Measurements from ENCODE around the gene GALNT7. TPM values are rescaled to one million over a fixed set of nuclear protein-coding genes. Genes with fewer than 3 reads are reported as not detected.

GALNT7 gene
- total RNA-seq, 1 experiment from 2014 or later, result 16.8 TPM

GRCh38 chr4:173237152-173237551 is 68.5 kb downstream of the GALNT7 start:
- H3K9me3 ChIP-seq, result 0 out of 2 replicates have a peak, but pooled peaks cover 4% of the 10 kb centered on the region
- no TSS peak for BruUV-seq (replicated peaks)
- H3K4me3 Mint-ChIP-seq (ENCODE audit: unreplicated experiment), result no peak overlapping the region
- TF ChIP-seq CTCF (IDR thresholded peaks at IDR 0.05; ENCODE audit: insufficient read depth in 1 of 2, low read depth in 1 of 2, low read length in 1 of 2, severe bottlenecking in 1 of 2, unreplicated experiment in 1 of 2), result no peak
- H3K27ac Mint-ChIP-seq (ENCODE audit: unreplicated experiment), result no peak overlapping the region
- H3K4me3 ChIP-seq (ENCODE audit: low read depth, low read length), result no peak overlapping the region
- H3K27me3 Mint-ChIP-seq (ENCODE audit: insufficient read depth, unreplicated experiment), result no peaks in the 10 kb centered on the region
- H3K36me3 Mint-ChIP-seq (ENCODE audit: insufficient read depth, unreplicated experiment), result no peaks in the 10 kb centered on the region
- CTCF ChIA-PET, result no interaction called here
- POLR2A ChIA-PET, result no interaction called here
- H3K4me1 ChIP-seq, result no peaks in the 10 kb centered on the region
- H3K9me3 Mint-ChIP-seq (ENCODE audit: unreplicated experiment), result no peaks in the 10 kb centered on the region
- no peak for DNase-seq
- intact Hi-C loops (cut with micrococcal nuclease; ENCODE audit: unreplicated experiment), result no loop called here
- H3K27me3 ChIP-seq (replicated peaks; ENCODE audit: control insufficient read depth, insufficient read depth, low read length), result no peaks in the 10 kb centered on the region
- no peaks in the 10 kb centered on the region for H3K36me3 ChIP-seq (ENCODE audit: control insufficient read depth, insufficient read depth, low read length)
- H3K4me1 Mint-ChIP-seq (ENCODE audit: low read depth, unreplicated experiment), result peaks cover 8% of the 10 kb centered on the region

GRCh38 chr4:173237762-173238161 is 69.2 kb downstream of the GALNT7 start:
- 0 out of 2 replicates have a peak, but pooled peaks cover 4% of the 10 kb centered on the region for H3K9me3 ChIP-seq
- no peak overlapping the region for H3K4me3 Mint-ChIP-seq (ENCODE audit: unreplicated experiment)
- H3K9me3 Mint-ChIP-seq (ENCODE audit: unreplicated experiment), result no peaks in the 10 kb centered on the region
- no TSS peak for BruUV-seq (replicated peaks)
- H3K36me3 Mint-ChIP-seq (ENCODE audit: insufficient read depth, unreplicated experiment), result no peaks in the 10 kb centered on the region
- no peak for TF ChIP-seq CTCF (IDR thresholded peaks at IDR 0.05; ENCODE audit: insufficient read depth in 1 of 2, low read depth in 1 of 2, low read length in 1 of 2, severe bottlenecking in 1 of 2, unreplicated experiment in 1 of 2)
- H3K4me1 ChIP-seq, result no peaks in the 10 kb centered on the region
- no peaks in the 10 kb centered on the region for H3K27me3 Mint-ChIP-seq (ENCODE audit: insufficient read depth, unreplicated experiment)
- H3K4me3 ChIP-seq (ENCODE audit: low read depth, low read length), result no peak overlapping the region
- H3K4me1 Mint-ChIP-seq (ENCODE audit: low read depth, unreplicated experiment), result peaks cover 8% of the 10 kb centered on the region
- intact Hi-C loops (cut with micrococcal nuclease; ENCODE audit: unreplicated experiment), result no loop called here
- DNase-seq, result no peak
- H3K27ac Mint-ChIP-seq (ENCODE audit: unreplicated experiment), result no peak overlapping the region
- no peaks in the 10 kb centered on the region for H3K27me3 ChIP-seq (replicated peaks; ENCODE audit: control insufficient read depth, insufficient read depth, low read length)
- ChIA-PET POLR2A (no interaction called here), CTCF (no interaction called here)
- H3K36me3 ChIP-seq (ENCODE audit: control insufficient read depth, insufficient read depth, low read length), result no peaks in the 10 kb centered on the region

- Mint-ChIP-seq H3K9me3 (ENCODE audit: unreplicated experiment) (no peaks in the 10 kb centered on the region), H3K27me3 (ENCODE audit: insufficient read depth, unreplicated experiment) (no peaks in the 10 kb centered on the region), H3K4me3 (ENCODE audit: unreplicated experiment) (no peak overlapping the region), H3K36me3 (ENCODE audit: insufficient read depth, unreplicated experiment) (no peaks in the 10 kb centered on the region), H3K4me1 (ENCODE audit: low read depth, unreplicated experiment) (peaks cover 8% of the 10 kb centered on the region), H3K27ac (ENCODE audit: unreplicated experiment) (no peak overlapping the region)
- BruUV-seq (replicated peaks), result no TSS peak
- no peaks in the 10 kb centered on the region for H3K4me1 ChIP-seq
- intact Hi-C loops (cut with micrococcal nuclease; ENCODE audit: unreplicated experiment), result no loop called here
- DNase-seq, result no peak
- no peak overlapping the region for H3K4me3 ChIP-seq (ENCODE audit: low read depth, low read length)
- no peak for TF ChIP-seq CTCF (IDR thresholded peaks at IDR 0.05; ENCODE audit: insufficient read depth in 1 of 2, low read depth in 1 of 2, low read length in 1 of 2, severe bottlenecking in 1 of 2, unreplicated experiment in 1 of 2)
- CTCF ChIA-PET, result interaction anchor here (0.7 kb wide), 1 partner anchor 204 kb away, joined by 4 read pairs; no protein-coding TSS in a partner anchor
- H3K9me3 ChIP-seq, result 0 out of 2 replicates have a peak, but pooled peaks cover 4% of the 10 kb centered on the region
- POLR2A ChIA-PET, result no interaction called here
- H3K36me3 ChIP-seq (ENCODE audit: control insufficient read depth, insufficient read depth, low read length), result no peaks in the 10 kb centered on the region
- H3K27me3 ChIP-seq (replicated peaks; ENCODE audit: control insufficient read depth, insufficient read depth, low read length), result no peaks in the 10 kb centered on the region
Observed at GRCh38 chr4:173240696-173241095, 72.1 kb downstream of the GALNT7 start.

Measured in Caco-2 (cell line).